Renal cortical epithelial cell (primary cell): Measurements from ENCODE around the gene SPATA9. TPM values are rescaled to one million over a fixed set of nuclear protein-coding genes. Genes with fewer than 3 reads are reported as not detected.
A peak's percentile ranks its signal among the peaks of the same experiment; 100 is the strongest.
"Not testable (repeated sequence)": the region's sequence is repeated elsewhere in the genome, so short reads cannot be mapped to it uniquely, and the experiment has no call there.

Experiments
- DNase-seq: peaks from one replicate; pipeline ENCODE4 v3.0.0-alpha.2; 2011; ENCODE audit warnings: low read depth
- total RNA-seq: library from RNA; depleted of rRNA; stranded (reverse); fragments of >200 nt; gene quantifications from 2 replicates; pipeline ENCODE4 v1.2.3, GENCODE V29; 2014

Gene SPATA9
- total RNA-seq, 1 donor from 2014 or later, result 0.20 TPM

- DNase-seq, result no peak
Observed at GRCh38 chr5:95717439-95717838, 34.6 kb upstream of the SPATA9 start.

GRCh38 chr5:95715799-95716461 lies 33.1 kb upstream of the SPATA9 start:
- DNase-seq, result peak; percentile 97

GRCh38 chr5:95713960-95714710 lies 31.3 kb upstream of the SPATA9 start:
- DNase-seq, result peak; percentile 71

- not testable (repeated sequence) for DNase-seq
Observed at GRCh38 chr5:95713246-95713645, 30.5 kb upstream of the SPATA9 start.

GRCh38 chr5:95712347-95712958 lies 29.7 kb upstream of the SPATA9 start:
- peak; percentile 99 for DNase-seq

GRCh38 chr5:95711501-95712346 lies 28.9 kb upstream of the SPATA9 start:
- no peak for DNase-seq

- DNase-seq, result peak; percentile 30
Observed at GRCh38 chr5:95710651-95711500, 28.1 kb upstream of the SPATA9 start.

GRCh38 chr5:95709967-95710650 lies 27.3 kb upstream of the SPATA9 start:
- DNase-seq, result no peak

- no peak for DNase-seq
Observed at GRCh38 chr5:95708876-95709275, 26.1 kb upstream of the SPATA9 start.

GRCh38 chr5:95707534-95708188 lies 24.9 kb upstream of the SPATA9 start:
- not testable (repeated sequence) for DNase-seq

- no peak for DNase-seq
Observed at GRCh38 chr5:95707055-95707454, 24.3 kb upstream of the SPATA9 start.

- DNase-seq, result not testable (repeated sequence)
Observed at GRCh38 chr5:95706196-95706595, 23.4 kb upstream of the SPATA9 start.

- DNase-seq, result no peak
Observed at GRCh38 chr5:95704150-95704549, 21.4 kb upstream of the SPATA9 start.

GRCh38 chr5:95701074-95701473 lies 18.3 kb upstream of the SPATA9 start:
- DNase-seq, result no peak

- DNase-seq, result no peak
Observed at GRCh38 chr5:95699337-95699736, 16.5 kb upstream of the SPATA9 start.

GRCh38 chr5:95697781-95698681 lies 15.2 kb upstream of the SPATA9 start:
- DNase-seq, result peak; percentile 97

GRCh38 chr5:95690333-95690732 lies 7.5 kb upstream of the SPATA9 start:
- no peak for DNase-seq

GRCh38 chr5:95689680-95690079 lies 6.9 kb upstream of the SPATA9 start:
- DNase-seq, result no peak

- no peak for DNase-seq
Observed at GRCh38 chr5:95686651-95687050, 3.9 kb upstream of the SPATA9 start.
